IMR-90 (cell line): ENCODE results near the gene DDOST. TPM values are rescaled to one million over a fixed set of nuclear protein-coding genes. Genes with fewer than 3 reads are reported as not detected.
A peak's percentile ranks its signal among the peaks of the same experiment; 100 is the strongest.

Experiments
- ATAC-seq: fragments of 200-7000 bp; cut with Tn5 transposase; 2 replicates; pipeline ENCODE4 v1.9.1; 2020; ENCODE audit warnings: low read depth, mild to moderate bottlenecking, moderate library complexity
- BruUV-seq: library from RNA; stranded (reverse); fragments of 400-500 nt; replicated peaks from 2 replicates; lab custom pipeline; 2021; lab: Mats Ljungman, UMichigan
- CTCF ChIA-PET: fragments of 300-600 bp; formaldehyde crosslinking; extraction: SDS; loops from one replicate; lab custom pipeline; 2021; ENCODE audit warnings: antibody characterized with exemption; lab: Yijun Ruan, JAX
- POLR2A ChIA-PET: fragments of 300-600 bp; sonication (Branson Sonifier 250); formaldehyde crosslinking; loops from one replicate; lab custom pipeline; 2022; ENCODE audit warnings: antibody characterized with exemption; ENCODE audit not compliant: unreplicated experiment; lab: Charles Lee
- DNase-seq: peaks from one replicate; pipeline ENCODE4 v3.0.0; 2013
- H2AFZ ChIP-seq: replicated peaks from 2 replicates; pipeline ENCODE3; 2013; ENCODE audit warnings: low read length, mild to moderate bottlenecking; ENCODE audit not compliant: poor library complexity
- H2AK5ac ChIP-seq: 2 replicates; pipeline ENCODE4 v1.6.1; 2013; ENCODE audit warnings: low read depth, low read length, inconsistent platforms
- H2AK9ac ChIP-seq: replicated peaks from 2 replicates; pipeline ENCODE3; 2013; ENCODE audit warnings: mild to moderate bottlenecking, low read depth, low read length, moderate library complexity; ENCODE audit not compliant: poor library complexity
- H2BK120ac ChIP-seq: 2 replicates; pipeline ENCODE4 v1.6.1; 2013; ENCODE audit warnings: low read depth, low read length, inconsistent platforms
- H2BK15ac ChIP-seq: 3 replicates; pipeline ENCODE4 v1.6.1; 2013; ENCODE audit warnings: low read depth, low read length, inconsistent platforms
- H2BK20ac ChIP-seq: 2 replicates; pipeline ENCODE4 v1.6.1; 2013; ENCODE audit warnings: low read depth, mild to moderate bottlenecking, inconsistent platforms, low read length, moderate library complexity
- H2BK5ac ChIP-seq: 2 replicates; pipeline ENCODE4 v1.6.1; 2013; ENCODE audit warnings: mild to moderate bottlenecking, low read depth, low read length, inconsistent platforms; ENCODE audit not compliant: poor library complexity, severe bottlenecking
- H3K14ac ChIP-seq: replicated peaks from 2 replicates; pipeline ENCODE4 v1.6.1; 2013; ENCODE audit warnings: low read depth, low read length, inconsistent platforms
- H3K18ac ChIP-seq: 2 replicates; pipeline ENCODE4 v1.6.1; 2013; ENCODE audit warnings: low read depth, low read length, control low read depth
- H3K23ac ChIP-seq: 2 replicates; pipeline ENCODE4 v1.6.1; 2013; ENCODE audit warnings: low read depth, low read length, inconsistent platforms
- H3K27ac ChIP-seq: 2 replicates; pipeline ENCODE4 v1.5.1; 2013; ENCODE audit warnings: mild to moderate bottlenecking, control low read depth, low read length; ENCODE audit not compliant: insufficient read depth
- H3K27me3 ChIP-seq: 2 replicates; pipeline ENCODE4 v1.6.1; 2013; ENCODE audit warnings: low read length; ENCODE audit not compliant: control insufficient read depth, insufficient read depth
- H3K36me3 ChIP-seq: 2 replicates; pipeline ENCODE4 v1.6.1; 2013; ENCODE audit warnings: low read length, mixed read lengths; ENCODE audit not compliant: control insufficient read depth, insufficient read depth
- H3K4ac ChIP-seq: 2 replicates; pipeline ENCODE4 v1.6.1; 2013; ENCODE audit warnings: low read depth, low read length, inconsistent platforms
- H3K4me1 ChIP-seq: 2 replicates; pipeline ENCODE4 v1.6.1; 2013; ENCODE audit warnings: low read length, mixed read lengths; ENCODE audit not compliant: control insufficient read depth, insufficient read depth
- H3K4me2 ChIP-seq: 2 replicates; pipeline ENCODE4 v1.6.1; 2013; ENCODE audit warnings: low read depth, mild to moderate bottlenecking, control low read depth, low read length, moderate library complexity
- H3K4me3 ChIP-seq: 2 replicates; pipeline ENCODE4 v1.5.1; 2013; ENCODE audit warnings: low read depth, mild to moderate bottlenecking, control low read depth, low read length, moderate library complexity; ENCODE audit not compliant: insufficient read depth
- H3K56ac ChIP-seq: 2 replicates; pipeline ENCODE4 v1.6.1; 2013; ENCODE audit warnings: low read length, inconsistent platforms; ENCODE audit not compliant: insufficient read depth; ENCODE audit errors: extremely low read depth
- H3K79me1 ChIP-seq, 2 experiments: 2 replicates each; pipeline ENCODE4 v1.6.1; 2013; ENCODE audit warnings: low read length in 2 of 2, inconsistent platforms in 1 of 2, low read depth in 1 of 2
- H3K9ac ChIP-seq: 2 replicates; pipeline ENCODE4 v1.6.1; 2013; ENCODE audit warnings: low read depth, low read length, control low read depth
- H3K9me1 ChIP-seq: 2 replicates; pipeline ENCODE4 v1.6.1; 2013; ENCODE audit warnings: low read length, inconsistent platforms; ENCODE audit not compliant: insufficient read depth
- H3K9me3 ChIP-seq: 2 replicates; pipeline ENCODE4 v1.6.1; 2013; ENCODE audit warnings: low read length; ENCODE audit not compliant: control insufficient read depth, insufficient read depth
- H4K20me1 ChIP-seq: 2 replicates; pipeline ENCODE4 v1.6.1; 2013; ENCODE audit warnings: low read length, inconsistent platforms; ENCODE audit not compliant: insufficient read depth
- H4K5ac ChIP-seq: 2 replicates; pipeline ENCODE4 v1.6.1; 2013; ENCODE audit warnings: mild to moderate bottlenecking, low read depth, low read length, control low read depth
- H4K8ac ChIP-seq, 2 experiments: 2 replicates each; pipeline ENCODE4 v1.6.1; 2013; ENCODE audit warnings: low read depth in 2 of 2, low read length in 2 of 2, control low read depth in 1 of 2, inconsistent platforms in 1 of 2
- H4K91ac ChIP-seq: 2 replicates; pipeline ENCODE4 v1.6.1; 2013; ENCODE audit warnings: low read depth, low read length, inconsistent platforms; ENCODE audit not compliant: insufficient read depth
- BHLHE40 ChIP-seq: fragments of 150-350 bp; IDR thresholded peaks from 2 replicates; pipeline ENCODE4 v1.6.1; 2016; ENCODE audit warnings: mild to moderate bottlenecking, low read depth, low read length
- CHD1 ChIP-seq: IDR thresholded peaks from 2 replicates; pipeline ENCODE4 v1.6.1; 2012; ENCODE audit warnings: low read depth, low read length, improper control_type of control experiment
- CTCF ChIP-seq: conservative IDR thresholded peaks from 2 replicates; pipeline ENCODE4 v1.5.1; 2012; ENCODE audit warnings: mild to moderate bottlenecking, low read depth, low read length, improper control_type of control experiment
- ELK1 ChIP-seq: fragments of 150-350 bp; IDR thresholded peaks from 2 replicates; pipeline ENCODE4 v1.6.1; 2016; ENCODE audit warnings: low read depth, mild to moderate bottlenecking, low read length, moderate library complexity, borderline replicate concordance
- FOS ChIP-seq: fragments of 150-350 bp; IDR thresholded peaks from 2 replicates; pipeline ENCODE4 v1.6.1; 2016; ENCODE audit warnings: low read depth, low read length
- MAFK ChIP-seq: IDR thresholded peaks from 2 replicates; pipeline ENCODE4 v1.6.1; 2012; ENCODE audit warnings: low read depth, low read length, improper control_type of control experiment
- MAZ ChIP-seq: IDR thresholded peaks from 2 replicates; pipeline ENCODE4 v1.6.1; 2012; ENCODE audit warnings: low read depth, mild to moderate bottlenecking, low read length, improper control_type of control experiment, moderate library complexity, borderline replicate concordance
- MXI1 ChIP-seq: IDR thresholded peaks from 2 replicates; pipeline ENCODE4 v1.6.1; 2012; ENCODE audit warnings: low read depth, mild to moderate bottlenecking, low read length, moderate library complexity, borderline replicate concordance
- NFE2L2 ChIP-seq: fragments of 150-350 bp; IDR thresholded peaks from 2 replicates; pipeline ENCODE4 v1.6.1; 2016; ENCODE audit warnings: low read depth, mild to moderate bottlenecking, low read length
- RAD21 ChIP-seq: IDR thresholded peaks from 2 replicates; pipeline ENCODE4 v1.6.1; 2012; ENCODE audit warnings: low read length, improper control_type of control experiment
- RCOR1 ChIP-seq: IDR thresholded peaks from 2 replicates; pipeline ENCODE4 v1.6.1; 2012; ENCODE audit warnings: mild to moderate bottlenecking, low read length, improper control_type of control experiment; ENCODE audit not compliant: insufficient replicate concordance
- RFX5 ChIP-seq: IDR thresholded peaks from 2 replicates; pipeline ENCODE4 v1.8.0; 2012; ENCODE audit warnings: low read depth, mild to moderate bottlenecking, low read length, moderate library complexity
- SMC3 ChIP-seq: fragments of 150-350 bp; IDR thresholded peaks from 2 replicates; pipeline ENCODE4 v1.6.1; 2016; ENCODE audit warnings: low read depth, mild to moderate bottlenecking, antibody characterized with exemption, low read length, moderate library complexity
- USF2 ChIP-seq: fragments of 150-350 bp; IDR thresholded peaks from 2 replicates; pipeline ENCODE4 v1.6.1; 2017; ENCODE audit warnings: mild to moderate bottlenecking, antibody characterized with exemption, low read length, low read depth
- WGBS, 2 experiments: methylation state at CpG; one replicate each; pipeline versions ENCODE4 v1.1.5 to v1.1.7; 2013; ENCODE audit warnings: missing lambda C conversion rate in 2 of 2; ENCODE audit not compliant: insufficient read length in 1 of 2; ENCODE audit errors: extremely low coverage in 2 of 2; 5-methylcytosine and 5-hydroxymethylcytosine counted together
- dilution Hi-C: fragments of 300-500 bp; cut with HindIII; formaldehyde crosslinking; loops from one replicate; pipeline ENCODE4 v1.14.3; 2018; ENCODE audit warnings: low sequenced_read_pairs; ENCODE audit not compliant: unreplicated experiment
- in situ Hi-C: fragments of 300-500 bp; cut with MboI; formaldehyde crosslinking; loops from 3 replicates; pipeline ENCODE4 v1.14.3; 2019; ENCODE audit warnings: low sequenced_read_pairs, inconsistent platforms, mixed read lengths
- intact Hi-C: fragments of 100-400 bp; cut with micrococcal nuclease; formaldehyde crosslinking; loops from 2 replicates; pipeline ENCODE4 v1.10.0; 2022
- polyA plus RNA-seq, 3 experiments: library from polyadenylated mRNA; depleted of rRNA; stranded (reverse); fragments of >200 nt; gene quantifications; 2 replicates each; pipeline ENCODE4 v1.2.3, GENCODE V29; 2012; ENCODE audit warnings: low replicate concordance in 1 of 3
- total RNA-seq: library from RNA; depleted of rRNA; stranded (reverse); fragments of >200 nt; gene quantifications from 2 replicates; pipeline ENCODE4 v1.2.3, GENCODE V29; 2012

The DDOST gene
- total and polyA plus RNA-seq, 2 of the 4 experiments (the other 2 are of a cell fraction): 179 to 477 TPM

- no peak overlapping the region for H3K4me2 ChIP-seq
- H3K9me3 ChIP-seq: no peaks in the 10 kb centered on the region
- BruUV-seq: no TSS peak
- H2BK120ac ChIP-seq: no peak overlapping the region
- ATAC-seq (no peak), DNase-seq (no peak)
- WGBS, 2 experiments: 100% methylated on average over 1 of the region's 5 CpGs; no CpG with 5 or more reads in 1 of the 2 experiments
- H3K9me1 ChIP-seq: peaks cover 10% of the 10 kb centered on the region
- H2AK9ac ChIP-seq: peak overlapping the region; percentile 34
- no peak overlapping the region for H2AK5ac ChIP-seq
- no peak overlapping the region for H3K14ac ChIP-seq
- no peak overlapping the region; the same call in 1 of the 2 replicates for H3K4ac ChIP-seq
- dilution Hi-C loops: no loop called here
- no peak overlapping the region for H2BK15ac ChIP-seq
- H2AFZ ChIP-seq: no peak overlapping the region
- H3K56ac ChIP-seq: no peak overlapping the region
- peaks cover 15% of the 10 kb centered on the region for H3K4me1 ChIP-seq
- no peak overlapping the region for H3K27ac ChIP-seq
- H4K20me1 ChIP-seq: no peaks in the 10 kb centered on the region
- in situ Hi-C loops: no loop called here
- POLR2A ChIA-PET: no interaction called here
- intact Hi-C loops: no loop called here
- H3K79me1 ChIP-seq: no peaks in the 10 kb centered on the region
- H3K36me3 ChIP-seq: no peaks in the 10 kb centered on the region
- no peak overlapping the region for H4K5ac ChIP-seq
- CTCF ChIA-PET: no interaction called here
- H4K91ac ChIP-seq: no peak overlapping the region
- no peak overlapping the region for H4K8ac ChIP-seq
- no peak overlapping the region for H3K4me3 ChIP-seq
- no peaks in the 10 kb centered on the region for H3K27me3 ChIP-seq
- H3K18ac ChIP-seq: no peak overlapping the region
- no peak overlapping the region for H2BK20ac ChIP-seq
- H3K23ac ChIP-seq: no peak overlapping the region
- TF ChIP-seq MXI1 (no peak), SMC3 (no peak), MAZ (no peak), CTCF (no peak), MAFK (no peak), RFX5 (no peak), NFE2L2 (no peak), RCOR1 (no peak), RAD21 (no peak), BHLHE40 (no peak), FOS (no peak), USF2 (no peak), CHD1 (no peak), ELK1 (no peak)
- no peak overlapping the region for H2BK5ac ChIP-seq
- no peak overlapping the region for H3K9ac ChIP-seq
Measured at GRCh38 chr1:20611652-20612051, 49.5 kb downstream of the DDOST start.
